Cerebellar nuclear complex (tissue), 1 donor: Measurements from ENCODE around the gene TRIM8.

Experiments used
- DNase-seq, 2 experiments: peaks; one replicate each; lab custom pipeline; 2025; lab: John Stamatoyannopoulos, UW

Gene TRIM8

DNA sequence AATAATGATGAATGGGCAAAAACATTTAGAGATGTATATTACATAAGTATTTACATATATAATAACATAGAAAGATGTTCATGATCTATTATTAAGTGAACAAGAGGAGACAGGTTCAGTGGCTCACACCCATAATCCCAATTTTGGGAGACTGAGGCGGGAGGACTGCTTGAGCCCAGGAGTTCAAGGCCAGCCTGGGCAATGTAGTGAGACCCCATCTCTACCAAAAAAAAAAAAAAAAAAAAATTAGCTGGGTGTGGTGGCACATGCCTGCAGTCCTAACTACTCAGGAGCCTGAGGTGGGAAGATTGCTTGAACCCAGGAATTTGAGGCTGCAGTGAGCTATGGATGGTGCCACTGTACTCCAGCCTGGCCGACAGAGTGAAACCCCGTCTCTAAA lies 57.5 kb downstream of the TRIM8 start:
- no peak for DNase-seq

GRCh38 chr10:102702742-102703141 lies 58.5 kb downstream of the TRIM8 start:
- DNase-seq, result no peak

GRCh38 chr10:102704915-102705314 lies 60.6 kb downstream of the TRIM8 start:
- no peak for DNase-seq

GRCh38 chr10:102705531-102705930 lies 61.3 kb downstream of the TRIM8 start:
- no peak for DNase-seq
